ENCODE measurements around the gene SLC39A11. TPM values are rescaled to one million over a fixed set of nuclear protein-coding genes. Genes with fewer than 3 reads are reported as not detected.
A peak's percentile ranks its signal among the peaks of the same experiment; 100 is the strongest.

The SLC39A11 gene
- total and polyA plus RNA-seq, 2 of the 13 experiments (the other 11 are each of a cell fraction or from before 2014, with no cell fraction given), result 17.2 to 31.5 TPM

GRCh38 chr17:72604518-72604917, 488.0 kb downstream of the SLC39A11 start (continued):
- TF ChIP-seq KIAA2018 (CRISPR knock-in tag; IDR thresholded peaks at IDR 0.05; ENCODE audit: borderline replicate concordance) (no peak), POLR2AphosphoS5 (IDR thresholded peaks at IDR 0.05; ENCODE audit: low read depth, low read length) (no peak), USF2 (IDR thresholded peaks at IDR 0.05; ENCODE audit: low read depth, low read length) (no peak), USF2 (CRISPR knock-in tag; IDR thresholded peaks at IDR 0.05; ENCODE audit: borderline replicate concordance) (no peak), JDP2 (CRISPR knock-in tag; IDR thresholded peaks at IDR 0.05; ENCODE audit: borderline replicate concordance) (no peak), ZC3H4 (CRISPR knock-in tag; IDR thresholded peaks at IDR 0.05; ENCODE audit: borderline replicate concordance) (no peak), RFX5 (IDR thresholded peaks at IDR 0.05; ENCODE audit: low read depth, low read length) (no peak), CENPT (CRISPR knock-in tag; IDR thresholded peaks at IDR 0.05; ENCODE audit: low read depth) (no peak), TERF1 (CRISPR knock-in tag; IDR thresholded peaks at IDR 0.05) (no peak), ZNF607 (CRISPR knock-in tag; IDR thresholded peaks at IDR 0.05; ENCODE audit: borderline replicate concordance) (no peak), ZNF7 (CRISPR knock-in tag; IDR thresholded peaks at IDR 0.05) (no peak), ZMAT5 (CRISPR knock-in tag; IDR thresholded peaks at IDR 0.05; ENCODE audit: borderline replicate concordance, low read depth) (no peak)
- TF ChIP-seq, protein P1, sequence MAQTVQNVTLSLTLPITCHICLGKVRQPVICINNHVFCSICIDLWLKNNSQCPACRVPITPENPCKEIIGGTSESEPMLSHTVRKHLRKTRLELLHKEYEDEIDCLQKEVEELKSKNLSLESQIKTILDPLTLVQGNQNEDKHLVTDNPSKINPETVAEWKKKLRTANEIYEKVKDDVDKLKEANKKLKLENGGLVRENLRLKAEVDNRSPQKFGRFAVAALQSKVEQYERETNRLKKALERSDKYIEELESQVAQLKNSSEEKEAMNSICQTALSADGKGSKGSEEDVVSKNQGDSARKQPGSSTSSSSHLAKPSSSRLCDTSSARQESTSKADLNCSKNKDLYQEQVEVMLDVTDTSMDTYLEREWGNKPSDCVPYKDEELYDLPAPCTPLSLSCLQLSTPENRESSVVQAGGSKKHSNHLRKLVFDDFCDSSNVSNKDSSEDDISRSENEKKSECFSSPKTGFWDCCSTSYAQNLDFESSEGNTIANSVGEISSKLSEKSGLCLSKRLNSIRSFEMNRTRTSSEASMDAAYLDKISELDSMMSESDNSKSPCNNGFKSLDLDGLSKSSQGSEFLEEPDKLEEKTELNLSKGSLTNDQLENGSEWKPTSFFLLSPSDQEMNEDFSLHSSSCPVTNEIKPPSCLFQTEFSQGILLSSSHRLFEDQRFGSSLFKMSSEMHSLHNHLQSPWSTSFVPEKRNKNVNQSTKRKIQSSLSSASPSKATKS (CRISPR knock-in tag; IDR thresholded peaks at IDR 0.05), result no peak
- TF ChIP-seq, protein P2, sequence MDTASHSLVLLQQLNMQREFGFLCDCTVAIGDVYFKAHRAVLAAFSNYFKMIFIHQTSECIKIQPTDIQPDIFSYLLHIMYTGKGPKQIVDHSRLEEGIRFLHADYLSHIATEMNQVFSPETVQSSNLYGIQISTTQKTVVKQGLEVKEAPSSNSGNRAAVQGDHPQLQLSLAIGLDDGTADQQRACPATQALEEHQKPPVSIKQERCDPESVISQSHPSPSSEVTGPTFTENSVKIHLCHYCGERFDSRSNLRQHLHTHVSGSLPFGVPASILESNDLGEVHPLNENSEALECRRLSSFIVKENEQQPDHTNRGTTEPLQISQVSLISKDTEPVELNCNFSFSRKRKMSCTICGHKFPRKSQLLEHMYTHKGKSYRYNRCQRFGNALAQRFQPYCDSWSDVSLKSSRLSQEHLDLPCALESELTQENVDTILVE (CRISPR knock-in tag; IDR thresholded peaks at IDR 0.05), result peak; percentile 79

All from HepG2 (cell line).